GM18502 (cell line): ENCODE results near the gene ZNF185.
A peak's percentile ranks its signal among the peaks of the same experiment; 100 is the strongest.

Experiments
- ATAC-seq: cut with Tn5 transposase; IDR thresholded peaks from one replicate; pipeline ENCODE4 v1.9.1; 2021; ENCODE audit warnings: mild to moderate bottlenecking; ENCODE audit not compliant: unreplicated experiment, poor library complexity

The ZNF185 gene

DNA sequence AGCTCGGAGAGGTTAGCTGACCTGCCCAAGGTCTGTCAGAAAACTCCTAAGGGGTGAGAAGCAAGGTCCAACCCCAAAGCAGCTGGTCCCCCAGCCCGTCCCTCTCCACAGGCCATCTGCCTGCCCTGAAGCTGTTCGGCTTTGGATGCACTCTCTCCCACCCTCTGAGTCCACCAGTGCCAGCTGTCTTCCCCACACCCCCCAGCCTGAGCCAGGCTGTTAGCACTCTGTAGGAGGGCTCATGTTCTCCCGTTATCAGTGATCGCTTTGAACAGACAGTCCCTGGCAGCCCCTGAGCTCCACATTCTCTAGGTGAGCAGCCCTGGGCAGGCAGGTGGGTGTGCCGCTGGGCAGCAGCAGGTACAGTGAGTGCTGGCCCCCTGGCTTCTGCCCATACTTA is 16.0 kb downstream of the ZNF185 start:
- ATAC-seq = no peak

DNA sequence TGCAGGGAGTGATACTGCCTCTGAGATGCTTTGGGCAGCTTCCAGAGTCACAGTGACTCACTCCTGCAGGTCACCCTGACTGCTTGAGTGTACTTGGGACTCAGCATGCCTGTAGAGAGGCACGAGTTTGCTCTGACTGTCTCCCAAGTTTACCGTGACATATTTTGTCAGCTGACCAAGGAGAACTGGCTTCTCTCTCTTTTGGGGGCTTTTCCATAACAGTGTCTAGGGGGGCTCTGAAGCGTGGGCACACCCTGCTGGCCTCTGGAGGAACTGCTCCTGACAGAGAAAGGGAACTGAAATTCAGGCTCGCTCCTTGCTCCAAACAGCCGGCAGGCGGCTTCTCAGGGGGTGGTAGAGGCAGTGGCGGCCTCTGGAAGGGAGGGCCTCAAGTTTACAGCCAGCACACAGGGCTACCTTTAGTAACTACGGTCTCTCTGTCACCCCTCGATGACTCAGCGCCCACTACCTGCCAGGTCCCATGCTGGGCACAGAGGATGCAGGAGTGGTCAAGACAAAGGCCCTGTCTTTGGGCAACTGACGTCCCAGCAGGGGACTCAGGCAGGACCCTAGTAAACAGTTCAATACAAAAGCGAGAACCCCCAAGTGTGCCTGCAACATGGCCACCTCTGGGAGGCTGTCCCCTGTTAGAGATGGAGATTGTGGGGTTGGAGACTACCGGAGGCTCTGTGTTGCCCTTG is 17.8 kb downstream of the ZNF185 start:
- ATAC-seq = peak; percentile 90

DNA sequence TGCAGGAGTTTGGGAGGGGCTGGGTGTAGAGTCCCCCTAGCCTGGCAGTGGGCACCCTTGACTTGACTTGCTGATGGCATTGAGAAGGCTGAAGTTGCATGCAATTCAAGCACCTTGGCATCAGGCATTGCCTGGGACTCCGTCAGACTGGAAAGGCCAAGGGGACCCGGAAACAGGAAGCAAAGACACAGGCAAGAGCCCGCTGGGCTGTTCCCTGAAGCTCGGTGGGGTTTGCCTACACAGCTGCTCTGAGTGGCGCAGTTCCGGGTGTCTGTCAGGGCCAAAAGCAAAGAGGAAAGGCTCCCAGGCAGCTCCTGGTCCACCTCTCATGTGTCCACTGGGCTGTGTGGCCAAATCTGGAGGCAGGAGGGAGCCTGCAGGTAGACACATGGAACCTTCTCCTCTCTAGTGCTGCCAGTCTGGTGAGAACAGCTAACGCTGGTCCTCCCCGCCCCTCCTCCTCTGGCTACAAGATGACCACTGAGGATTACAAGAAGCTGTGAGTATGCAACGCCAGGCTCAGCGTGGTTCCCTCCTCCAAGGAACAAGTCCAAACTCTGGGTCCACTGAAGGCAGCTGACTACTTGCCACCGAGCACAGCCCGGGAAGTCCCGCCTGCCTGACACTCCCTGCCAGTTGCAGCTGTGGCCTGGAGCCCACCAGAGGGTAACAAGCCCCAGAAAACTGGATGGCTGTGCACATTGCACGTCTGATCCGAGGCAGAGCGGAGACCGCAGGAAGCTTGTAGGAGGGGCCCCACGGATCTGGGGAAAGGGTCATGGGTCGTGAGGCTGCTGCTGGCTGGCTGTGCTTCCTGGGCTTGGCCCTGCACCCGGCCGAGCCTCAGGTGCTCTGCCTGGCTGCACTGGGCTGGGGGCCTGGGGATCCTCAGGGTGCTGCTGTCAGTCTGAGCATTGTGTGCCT is 20.1 kb downstream of the ZNF185 start:
- ATAC-seq = no peak

DNA sequence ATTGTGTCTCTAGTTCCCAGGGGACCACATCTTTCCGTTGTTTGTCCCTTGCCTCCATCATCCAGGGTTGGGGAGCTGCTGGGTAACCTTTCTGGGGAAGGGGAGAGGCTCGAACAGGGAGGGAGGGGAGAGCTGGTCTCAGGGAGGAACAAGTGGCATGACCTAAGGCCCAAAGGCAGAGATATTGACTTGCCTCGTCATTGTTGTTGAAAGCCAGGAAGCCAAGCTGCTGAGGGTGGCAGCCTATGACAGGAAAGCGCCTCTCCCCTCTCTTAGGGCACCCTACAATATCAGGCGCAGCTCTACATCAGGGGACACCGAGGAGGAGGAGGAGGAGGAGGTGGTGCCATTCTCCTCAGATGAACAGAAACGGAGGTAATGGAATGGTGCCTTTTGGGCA is 20.8 kb downstream of the ZNF185 start:
- ATAC-seq = no peak

DNA sequence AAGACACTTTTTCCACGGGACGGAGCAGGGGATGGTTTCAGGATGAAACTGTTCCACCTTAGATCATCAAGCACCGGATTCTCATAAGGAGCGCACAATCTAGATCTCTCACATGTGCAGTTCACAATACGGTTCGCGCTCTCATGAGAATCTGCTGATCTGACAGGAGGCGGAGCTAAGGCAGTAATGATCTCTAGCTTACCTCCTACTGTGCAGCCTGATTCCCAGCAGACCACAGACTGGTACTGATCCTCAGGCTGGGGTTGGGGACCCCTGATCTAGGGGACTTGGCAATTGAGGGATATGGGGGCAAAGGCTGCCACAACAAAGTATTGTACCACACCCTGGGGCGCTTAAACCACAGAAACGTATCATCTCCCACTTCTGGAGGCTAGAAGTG is 25.7 kb downstream of the ZNF185 start:
- ATAC-seq = no peak

DNA sequence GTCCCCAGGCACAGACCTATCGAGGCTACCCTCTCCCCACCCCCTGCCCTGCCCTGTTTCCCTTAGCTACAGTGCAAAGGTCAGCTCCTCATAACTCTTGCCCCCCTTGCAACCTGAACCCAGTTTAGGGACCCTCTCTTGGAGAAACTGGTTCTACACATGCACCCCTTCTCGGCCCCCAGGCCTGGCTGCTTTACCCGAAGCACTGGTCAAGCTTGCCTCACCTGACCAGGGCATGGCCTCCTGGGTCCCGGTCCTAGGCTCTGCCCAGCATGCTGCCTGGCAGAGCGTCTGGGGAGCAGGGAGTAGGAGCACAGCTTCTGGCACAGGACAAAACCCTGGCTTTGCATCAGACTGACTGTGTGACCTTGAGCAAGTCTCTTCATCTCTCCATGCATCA is 28.0 kb downstream of the ZNF185 start:
- no peak for ATAC-seq

DNA sequence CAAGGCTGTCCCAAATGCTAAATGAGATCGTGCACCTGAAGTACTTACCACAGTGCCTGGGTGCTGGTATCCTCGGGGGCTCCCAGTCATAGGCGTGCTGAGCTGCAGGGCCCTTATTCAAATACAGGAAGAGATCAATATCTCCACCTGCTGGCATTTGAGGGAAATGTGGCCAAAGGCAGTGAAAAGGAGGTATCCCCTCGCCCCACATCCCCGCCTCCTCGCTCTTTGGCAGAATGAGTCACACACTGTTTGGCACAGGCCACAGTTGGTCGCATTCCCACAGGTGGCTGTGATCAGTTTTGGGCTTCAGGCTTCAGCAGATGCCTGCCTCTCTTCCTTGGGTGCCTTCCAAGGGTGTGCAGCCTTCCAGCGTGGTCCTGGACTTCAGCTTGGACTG is 28.4 kb downstream of the ZNF185 start:
- peak; percentile 89 for ATAC-seq

DNA sequence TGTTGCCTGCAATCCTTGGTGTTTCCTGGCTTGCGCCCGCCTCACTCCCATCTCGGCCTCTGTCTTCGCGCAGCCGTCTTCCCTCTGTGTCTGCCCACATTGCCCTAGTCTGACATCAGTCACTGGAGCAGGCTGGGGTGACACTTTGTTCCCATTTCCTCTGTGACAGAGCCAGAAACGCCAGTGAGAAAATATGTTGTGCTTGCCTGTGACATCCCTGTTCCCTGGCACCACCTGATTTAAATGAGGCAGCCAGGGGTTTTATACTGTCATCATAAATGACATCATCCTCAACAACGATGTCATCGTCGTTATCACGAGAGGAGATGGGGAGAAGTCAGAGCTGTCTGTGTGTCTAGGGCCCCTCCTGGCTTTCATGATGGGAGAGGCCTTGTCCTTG is 29.1 kb downstream of the ZNF185 start:
- ATAC-seq = no peak

DNA sequence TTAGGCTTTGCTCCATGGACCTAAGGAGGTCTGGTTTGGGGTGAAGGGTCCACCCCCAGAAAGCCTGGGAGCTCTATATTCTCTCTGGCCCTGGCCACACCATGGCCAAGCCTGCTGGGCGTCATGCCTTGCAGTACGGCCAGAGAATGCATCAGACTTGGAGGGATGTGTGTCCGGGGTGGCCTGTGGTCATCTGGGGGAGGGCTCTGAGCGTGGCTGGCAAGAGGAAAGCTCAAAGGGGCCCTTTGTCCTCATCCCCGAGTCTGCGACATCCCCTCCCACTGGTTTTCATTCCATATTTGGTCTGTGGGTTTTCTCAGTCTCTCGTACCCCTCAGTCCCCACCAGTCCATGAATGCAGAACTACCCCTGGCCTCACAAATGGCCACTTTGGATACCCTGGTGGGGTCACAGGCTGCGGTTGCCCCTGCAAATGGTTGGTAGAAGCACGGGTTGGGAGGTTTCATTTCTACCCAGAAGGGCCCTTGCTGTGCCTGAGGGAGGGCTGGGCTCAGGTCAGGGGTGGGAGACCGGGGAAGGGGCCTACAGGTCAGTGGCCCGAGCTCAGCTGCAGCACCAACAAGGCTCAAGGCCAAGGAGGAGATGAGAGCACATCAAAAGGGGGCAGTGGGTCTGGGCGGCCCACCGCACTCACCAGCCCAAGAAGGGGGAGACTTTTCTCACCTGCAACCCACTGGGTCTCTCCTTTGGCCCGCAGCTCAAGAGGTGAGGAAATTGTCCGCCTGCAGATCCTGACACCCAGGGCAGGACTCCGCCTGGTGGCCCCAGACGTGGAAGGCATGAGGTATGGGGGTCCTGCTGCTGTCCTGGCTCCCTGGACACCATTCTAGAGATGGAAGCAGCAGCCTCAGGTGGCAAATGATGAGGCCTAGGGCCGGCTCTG is 30.2 kb downstream of the ZNF185 start:
- ATAC-seq = no peak

DNA sequence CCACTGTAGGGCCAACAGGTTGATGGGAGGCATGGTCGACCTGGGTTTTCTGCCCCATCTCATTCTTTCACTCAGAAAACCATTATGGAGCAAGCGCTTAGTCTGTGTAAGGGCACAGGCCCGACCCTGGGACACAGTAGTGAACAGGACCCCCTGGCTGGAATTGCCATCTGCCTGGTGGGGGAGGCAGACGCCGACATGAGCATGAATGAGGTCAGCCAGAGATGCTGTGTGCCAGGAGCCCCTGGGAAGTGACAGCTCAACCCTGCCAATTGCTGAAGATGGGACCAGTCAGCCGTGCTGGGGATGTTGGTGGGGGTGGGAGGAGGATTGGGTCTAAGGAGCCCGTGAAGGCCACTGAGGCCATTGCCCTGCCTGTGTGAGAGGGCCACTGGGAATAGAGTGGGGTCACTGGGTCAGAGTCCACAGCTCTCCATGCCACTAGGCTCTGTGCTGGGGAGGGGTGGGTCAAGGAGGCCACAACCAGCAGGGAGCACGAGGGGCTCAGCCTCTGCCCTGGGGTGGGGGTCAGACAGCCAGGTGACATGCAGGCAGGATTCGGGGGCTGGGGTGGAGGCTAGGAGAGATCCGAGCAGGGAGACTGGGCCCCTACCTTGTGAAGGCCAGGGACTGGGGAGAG is 31.0 kb downstream of the ZNF185 start:
- no peak for ATAC-seq

DNA sequence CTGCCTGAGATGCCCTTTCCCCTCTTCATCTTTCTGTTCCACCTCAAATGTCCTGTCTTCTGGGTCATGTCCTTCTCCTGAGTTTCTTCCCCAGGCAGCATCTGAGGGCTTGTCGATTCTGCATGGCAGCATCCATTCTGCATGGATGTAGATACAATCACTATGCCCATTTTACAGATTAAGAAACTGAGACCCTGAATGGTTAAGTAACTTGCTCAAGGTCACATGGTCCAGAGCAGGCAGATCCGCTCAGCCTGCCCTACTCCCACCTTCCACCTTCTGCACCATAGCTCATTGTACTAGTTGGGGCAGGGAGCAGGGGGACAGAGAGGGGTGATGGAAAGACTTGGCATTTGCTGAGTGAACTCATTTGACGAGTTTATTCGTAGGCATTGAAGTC is 32.0 kb downstream of the ZNF185 start:
- ATAC-seq = no peak

DNA sequence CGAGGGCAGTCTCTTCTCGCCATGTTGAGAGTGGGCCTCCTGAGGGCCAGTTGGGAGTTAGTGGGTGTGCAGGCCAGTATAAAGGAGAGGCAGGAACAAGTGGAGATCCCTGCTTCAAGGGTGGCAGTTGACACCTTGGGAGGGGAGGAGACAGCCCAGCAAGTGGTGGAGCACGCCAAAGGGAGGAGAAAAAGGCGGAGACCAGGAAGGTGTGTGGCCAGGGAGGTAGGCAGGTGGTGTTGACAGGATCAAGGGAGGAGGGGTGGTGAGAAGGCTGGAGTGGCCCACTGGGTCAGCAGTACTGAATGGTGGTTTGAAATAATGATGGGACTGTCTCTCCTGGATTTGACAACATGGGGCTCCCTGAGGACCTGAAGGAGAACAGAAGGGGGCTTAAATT is 32.6 kb downstream of the ZNF185 start:
- ATAC-seq = no peak

DNA sequence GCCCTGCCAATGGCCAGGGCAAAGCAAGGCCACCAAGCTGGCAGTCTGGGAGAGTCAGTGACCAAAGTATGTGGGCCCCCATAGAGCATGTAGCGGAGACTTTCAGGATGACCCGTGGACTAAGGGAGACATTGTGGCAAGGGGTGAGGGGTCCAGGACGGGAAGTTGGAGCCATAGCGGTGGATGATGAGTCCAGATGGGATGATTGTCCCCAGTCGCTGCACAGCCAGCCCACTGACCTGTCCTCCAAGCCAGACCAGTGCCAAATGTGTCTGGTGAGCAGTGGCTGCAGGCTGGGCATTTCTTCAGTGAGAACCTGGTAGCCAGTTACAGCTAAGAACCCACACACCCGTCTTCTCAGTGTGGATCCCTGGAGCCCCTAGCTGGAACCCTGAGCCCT is 34.3 kb downstream of the ZNF185 start:
- ATAC-seq = no peak

DNA sequence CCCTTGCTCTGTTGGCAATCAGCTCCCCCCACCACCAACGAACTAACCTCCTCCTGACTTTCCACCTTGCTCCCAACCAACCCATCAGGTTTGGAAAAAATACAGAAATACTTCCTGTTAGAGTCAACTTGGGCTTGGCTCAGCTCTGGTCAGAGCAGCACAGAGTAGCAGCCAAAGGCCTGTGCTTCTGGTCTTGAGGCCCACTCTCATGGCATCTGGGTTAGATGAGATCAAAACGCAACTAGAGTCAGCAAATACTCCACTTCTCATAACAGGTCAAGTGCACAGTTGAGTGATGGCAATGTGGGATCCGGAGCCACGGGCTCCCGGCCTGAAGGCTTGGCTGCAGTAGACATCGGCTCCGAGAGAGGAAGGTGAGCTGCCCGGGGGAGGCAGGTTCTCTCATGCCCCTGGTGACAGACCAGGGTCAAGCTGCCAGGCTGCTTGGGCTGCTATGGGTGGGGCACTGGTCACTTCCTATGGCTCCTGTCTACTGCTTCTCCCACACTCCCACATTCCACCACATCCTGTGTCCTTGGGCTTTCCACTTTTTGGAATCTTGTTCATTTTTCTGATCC is 34.8 kb downstream of the ZNF185 start:
- no peak for ATAC-seq

DNA sequence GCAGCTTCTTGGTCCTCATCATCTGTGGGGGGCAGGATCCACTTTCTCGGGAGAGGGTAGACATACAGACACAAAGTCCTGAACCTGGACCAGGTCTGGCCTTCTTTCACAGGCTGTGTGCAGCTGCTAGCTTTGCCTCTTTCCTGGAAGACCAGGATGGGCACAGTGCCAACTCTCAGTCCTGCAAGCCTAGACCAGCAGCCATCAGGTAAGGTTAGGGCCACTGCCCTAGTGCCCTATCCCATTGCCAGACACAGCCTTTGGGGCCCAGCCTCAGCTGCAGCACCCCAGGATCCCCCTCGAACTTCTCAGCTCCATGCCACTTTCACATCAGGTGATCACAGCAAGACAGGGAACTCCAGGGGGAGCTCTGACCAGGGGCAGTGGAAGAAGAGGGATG is 38.4 kb downstream of the ZNF185 start:
- ATAC-seq = no peak

DNA sequence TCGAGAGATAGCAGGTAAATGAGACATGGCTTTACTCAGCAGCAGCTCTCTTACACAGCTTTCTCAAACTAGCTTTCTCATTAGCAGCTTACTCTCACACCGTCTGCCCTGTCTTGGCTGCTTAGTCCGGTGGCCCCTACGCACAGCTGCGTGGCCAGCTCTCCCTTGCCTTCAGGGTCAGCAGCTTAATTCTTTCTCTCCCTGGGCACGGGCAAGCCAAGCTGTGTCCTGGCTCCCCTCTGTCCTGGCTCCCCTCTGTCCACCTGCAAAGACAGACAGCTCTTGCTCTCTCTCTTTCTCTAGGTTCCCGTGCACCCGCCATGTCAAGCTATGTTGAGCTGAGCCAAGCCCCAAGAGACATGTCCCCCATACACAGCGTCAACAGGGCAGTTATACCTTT is 39.4 kb downstream of the ZNF185 start:
- no peak for ATAC-seq

DNA sequence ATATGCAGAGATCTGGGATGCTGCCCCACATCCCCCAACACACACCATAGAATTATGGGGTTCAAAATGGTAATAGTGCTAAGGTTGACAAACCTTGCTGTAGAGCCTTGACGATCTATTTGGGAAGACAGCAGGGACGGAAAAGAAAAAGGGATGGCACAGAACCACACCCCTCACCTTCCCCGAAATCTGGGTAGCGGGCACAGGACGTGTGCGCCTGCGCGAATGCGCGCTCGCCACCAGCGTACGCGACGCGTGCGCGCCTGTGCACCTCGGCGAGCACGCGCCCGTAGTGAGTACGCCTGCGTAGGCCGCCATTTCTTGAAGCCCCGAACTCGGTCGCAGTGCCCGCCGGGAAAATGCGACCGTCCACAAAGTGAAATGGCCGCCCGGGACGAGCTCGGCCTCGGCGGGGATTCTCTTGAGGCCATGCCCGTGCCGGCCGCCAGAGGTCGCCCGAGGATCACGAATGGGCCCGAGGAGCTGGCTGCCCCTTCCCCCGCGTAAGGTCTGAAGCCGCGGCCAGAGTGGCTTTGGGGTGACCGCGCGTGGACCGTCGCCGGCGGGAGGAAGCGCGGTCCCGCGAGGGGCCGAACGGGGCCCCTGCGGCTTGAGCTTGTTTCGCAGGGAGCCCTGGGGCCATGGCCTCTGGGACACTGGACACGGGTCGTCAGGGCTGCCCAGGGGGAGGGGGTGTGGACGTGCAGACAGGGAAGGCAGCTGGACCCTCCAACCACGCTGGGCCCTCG is 43.6 kb downstream of the ZNF185 start:
- ATAC-seq = peak; percentile 84

DNA sequence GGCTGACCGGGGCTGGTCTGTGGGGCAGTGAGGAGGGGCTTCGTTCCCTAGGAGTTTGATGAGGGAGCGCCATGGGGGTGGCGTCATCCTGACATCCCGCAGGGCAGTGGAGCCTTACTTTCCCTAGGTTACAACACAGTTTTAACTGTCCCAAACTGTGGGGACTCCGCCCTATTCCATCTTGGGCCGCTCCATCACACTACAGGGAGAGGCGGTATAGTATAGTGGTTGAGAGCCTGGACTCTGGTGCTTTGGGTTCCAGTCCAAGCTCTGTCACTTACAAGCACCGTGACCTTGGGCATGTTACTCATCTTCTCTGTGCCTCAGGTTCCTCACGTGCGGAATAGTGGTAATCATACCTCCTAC is 44.2 kb downstream of the ZNF185 start:
- peak; percentile 3 for ATAC-seq

DNA sequence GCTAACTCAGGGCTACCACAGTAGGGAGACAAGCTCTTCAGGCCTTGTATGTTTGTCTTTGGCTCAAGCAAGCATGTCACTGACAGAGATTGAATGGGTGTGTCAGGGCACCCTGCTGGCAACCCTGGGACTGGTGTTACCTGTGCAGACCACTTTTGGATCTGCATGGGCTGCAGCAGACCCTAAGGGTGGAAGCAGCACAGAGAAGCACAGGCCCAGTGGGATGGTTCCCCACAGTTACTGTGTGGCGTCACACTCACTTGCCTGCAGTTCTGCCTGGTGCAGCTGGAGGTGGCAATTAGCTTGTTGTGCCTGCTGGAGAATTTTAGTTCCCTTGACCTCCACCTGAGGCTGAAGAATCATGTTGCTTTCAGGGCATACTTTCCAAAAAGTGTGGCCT is 46.0 kb downstream of the ZNF185 start:
- ATAC-seq = no peak
